HG02642 (cell line): ENCODE data around the gene DPYD.
"Not testable (repeated sequence)": the region's sequence is repeated elsewhere in the genome, so short reads cannot be mapped to it uniquely, and the experiment has no call there.

Experiments used
- ATAC-seq: cut with Tn5 transposase; IDR thresholded peaks from one replicate; pipeline ENCODE4 v1.9.1; 2021; ENCODE audit warnings: mild to moderate bottlenecking; ENCODE audit not compliant: unreplicated experiment, poor library complexity

The DPYD gene

DNA sequence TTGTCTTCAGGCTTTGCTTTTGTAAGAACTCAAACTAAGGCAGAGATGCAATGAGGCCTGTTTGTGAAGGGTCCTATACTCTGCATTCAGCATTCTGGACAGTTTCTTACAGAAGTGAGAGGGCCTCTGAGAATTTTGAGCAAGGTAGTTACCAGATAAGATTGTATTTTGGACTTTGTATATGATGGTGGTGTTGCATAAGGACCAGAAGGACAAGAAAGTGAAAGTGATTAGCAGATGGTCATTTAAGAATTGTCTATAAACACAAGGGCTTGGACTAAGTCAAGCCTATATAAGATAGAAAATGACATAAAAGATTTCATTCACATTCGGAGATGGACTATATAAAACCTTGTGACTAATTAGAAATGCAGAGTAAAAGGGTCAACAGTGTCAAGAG, 662.2 kb downstream of the DPYD start:
- ATAC-seq = no peak

DNA sequence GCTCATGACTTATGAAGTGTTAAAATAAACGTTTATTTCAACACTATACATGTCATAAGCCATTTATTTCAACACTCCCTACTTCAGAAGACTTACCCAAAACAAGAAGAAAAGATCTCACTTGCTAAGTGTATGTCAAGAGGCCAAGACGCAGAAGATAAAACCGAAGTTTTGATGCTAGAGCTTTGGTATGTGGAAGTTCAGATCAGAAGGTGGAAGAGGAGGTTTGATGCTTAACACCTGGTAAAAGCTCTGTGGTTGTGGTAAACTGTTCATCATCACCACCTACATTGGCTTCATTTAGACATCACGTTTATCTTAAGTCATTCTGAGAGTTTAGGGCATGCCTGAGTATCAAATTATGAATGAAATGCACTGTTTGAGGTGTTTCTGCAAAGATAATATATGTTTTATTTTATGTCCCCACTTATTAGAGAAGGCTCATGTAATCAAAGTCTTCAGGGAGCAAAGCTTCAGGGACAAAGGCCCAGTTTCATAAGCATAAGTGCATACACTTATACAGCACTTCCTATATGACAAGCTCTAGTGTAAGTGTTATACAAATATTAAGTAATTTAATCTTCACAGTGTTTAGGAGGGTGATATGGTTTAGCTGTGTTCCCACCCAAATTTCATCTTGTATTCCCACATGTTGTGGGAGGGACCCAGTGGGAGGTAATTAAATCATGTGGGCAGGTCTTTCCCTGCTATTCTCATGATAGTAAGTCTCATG, 665.9 kb downstream of the DPYD start:
- no peak for ATAC-seq

DNA sequence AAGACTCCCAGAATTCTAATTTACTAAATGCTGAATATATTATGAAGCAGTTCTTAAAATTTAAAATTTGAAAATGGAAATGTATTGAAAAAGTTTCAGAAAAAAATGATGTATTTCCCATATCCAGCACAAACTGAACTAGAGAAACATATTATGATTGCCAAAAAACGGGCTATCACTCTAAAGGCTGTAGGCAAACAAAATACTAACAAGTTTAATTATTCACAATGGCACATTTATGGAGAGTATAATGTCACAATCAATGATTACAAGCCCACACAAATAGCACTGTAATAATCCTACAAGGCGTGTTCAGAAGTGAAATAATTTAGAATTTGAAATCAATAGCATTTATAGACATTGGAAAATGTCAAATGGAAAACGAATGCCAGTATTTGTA, 667.9 kb downstream of the DPYD start:
- ATAC-seq = no peak

DNA sequence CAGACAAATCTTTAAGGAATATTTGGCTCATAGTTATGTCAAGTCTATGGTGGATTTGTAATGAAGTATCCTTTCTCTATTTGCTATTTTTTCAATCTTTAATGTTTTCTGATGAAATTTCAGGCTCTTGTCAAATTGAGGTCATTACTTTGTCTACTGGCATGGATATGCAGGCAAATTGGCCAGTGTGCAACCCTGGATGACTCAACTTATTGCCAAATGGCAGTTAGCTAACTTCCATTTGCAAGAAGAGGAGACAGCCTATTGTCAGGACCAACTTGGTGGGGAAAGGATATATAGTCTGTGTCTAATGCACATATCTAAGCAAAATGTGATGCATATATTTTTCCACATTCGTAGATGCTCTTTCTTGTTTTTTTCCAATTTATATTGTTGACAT, 668.8 kb downstream of the DPYD start:
- ATAC-seq = no peak

DNA sequence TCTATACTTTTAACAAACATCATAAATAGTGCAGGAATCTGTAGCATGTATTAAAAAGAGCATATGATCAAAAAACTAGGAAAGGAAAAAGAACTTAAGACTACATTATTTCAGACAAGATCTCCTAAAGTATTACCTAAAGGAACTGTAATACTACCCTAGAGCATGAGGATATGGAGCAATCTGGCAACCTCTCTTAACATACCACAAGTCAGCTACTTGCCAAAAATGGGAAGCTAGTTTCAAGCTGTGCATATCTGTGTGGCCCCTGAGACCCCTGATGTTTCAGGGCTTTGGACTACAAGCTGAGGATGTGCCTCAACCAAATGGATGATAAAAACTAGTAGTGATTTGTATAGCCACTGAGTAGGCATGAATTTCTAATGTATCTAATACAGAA, 673.6 kb downstream of the DPYD start:
- ATAC-seq = no peak

DNA sequence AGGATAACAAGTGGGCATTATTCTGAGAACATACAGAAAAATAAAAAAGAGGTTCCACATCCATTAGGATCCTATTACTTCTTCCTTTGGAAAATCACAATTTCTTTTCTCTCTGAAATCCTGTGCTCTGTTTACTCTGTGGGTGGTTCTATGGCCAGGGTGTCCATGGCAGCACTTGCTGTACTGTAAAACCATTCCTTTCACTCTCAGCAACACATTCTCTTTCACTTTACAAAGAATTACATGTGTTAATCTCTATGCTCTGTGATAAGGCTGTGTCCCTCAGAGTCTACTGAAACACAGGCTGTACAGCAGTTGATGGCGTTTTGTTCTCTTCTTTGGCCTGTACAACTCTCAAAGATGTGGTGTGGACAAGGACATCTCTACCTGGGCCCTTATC, 675.2 kb downstream of the DPYD start:
- no peak for ATAC-seq

DNA sequence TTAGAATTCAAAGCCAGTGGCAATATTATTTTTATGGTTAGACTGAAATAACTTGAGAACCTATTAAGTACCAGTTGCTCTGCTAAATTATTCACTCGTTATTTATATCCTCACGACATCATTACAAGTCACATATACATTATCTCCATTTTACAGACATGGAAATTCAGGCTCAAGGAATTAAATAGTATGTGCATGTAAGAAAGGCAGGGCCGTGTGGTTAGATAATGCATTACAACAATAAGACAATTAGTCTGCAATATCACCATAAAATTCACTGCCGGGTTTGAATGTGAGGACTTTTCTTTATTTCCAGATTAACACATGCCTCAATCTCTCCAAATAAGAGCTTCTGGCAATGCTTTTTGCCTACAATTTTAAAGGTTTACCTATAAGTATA, 675.8 kb downstream of the DPYD start:
- ATAC-seq = no peak

DNA sequence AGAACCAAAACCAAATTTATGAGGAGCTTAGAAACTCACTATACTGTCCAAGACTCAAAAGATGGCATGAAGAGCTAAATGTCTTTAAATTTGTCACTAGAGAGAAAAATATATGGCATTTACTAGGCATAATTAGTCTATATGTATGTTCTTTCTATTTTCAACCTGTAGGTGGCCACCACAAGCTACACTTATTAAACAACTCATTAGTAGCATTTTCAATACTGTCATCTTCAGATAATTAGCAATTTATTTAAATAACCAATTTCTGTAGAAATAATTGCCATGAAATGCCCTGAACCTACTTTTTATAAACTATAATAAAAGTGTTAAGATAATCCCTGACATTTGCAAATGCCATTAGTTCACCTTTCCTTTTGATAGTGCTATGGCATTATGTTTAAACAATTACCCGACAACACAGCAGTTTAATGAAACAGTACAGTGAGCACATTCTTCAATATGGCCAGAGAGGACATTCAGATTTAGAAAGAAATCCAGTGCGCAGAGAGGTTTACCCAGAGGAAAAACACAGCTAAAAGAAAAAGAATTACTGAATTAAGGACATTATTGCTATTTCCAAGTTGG, 676.8 kb downstream of the DPYD start:
- ATAC-seq = peak; percentile 45

DNA sequence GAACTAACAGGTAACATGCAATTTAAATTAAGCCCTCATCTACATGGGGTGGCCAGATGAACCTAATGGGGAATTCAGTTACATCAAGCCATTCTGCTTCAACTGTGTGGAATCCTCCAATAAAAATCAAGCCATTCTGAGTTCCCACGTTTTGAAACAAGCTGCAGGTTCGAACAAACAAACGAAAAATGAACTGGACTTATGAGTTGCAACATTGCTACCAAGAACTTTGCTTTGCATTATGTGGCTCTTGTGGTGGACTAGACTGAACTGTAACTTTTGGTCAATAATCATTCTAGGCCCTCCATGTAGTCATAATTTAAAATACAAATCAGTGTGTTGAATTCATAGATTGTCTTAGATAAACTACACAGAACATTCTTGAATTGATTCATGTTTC, 682.0 kb downstream of the DPYD start:
- ATAC-seq = no peak

DNA sequence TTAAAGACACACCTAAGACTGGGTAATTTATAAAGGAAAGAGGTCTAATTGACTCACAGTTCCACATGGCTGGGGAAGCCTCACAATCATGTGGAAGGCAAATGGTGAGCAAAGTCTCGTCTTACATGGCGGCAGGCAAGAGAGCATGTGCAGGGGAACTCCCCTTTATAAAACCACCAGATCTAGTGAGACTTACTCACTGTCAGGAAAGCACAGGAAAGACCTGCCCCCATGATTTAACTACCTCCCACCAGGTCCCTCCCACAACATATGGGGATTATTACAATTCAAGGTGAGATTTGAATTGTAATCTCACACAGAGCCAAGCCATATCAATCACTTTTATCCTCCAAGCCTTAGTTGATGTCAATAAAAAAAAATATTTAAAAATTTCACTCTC, 689.5 kb downstream of the DPYD start:
- ATAC-seq = not testable (repeated sequence)

DNA sequence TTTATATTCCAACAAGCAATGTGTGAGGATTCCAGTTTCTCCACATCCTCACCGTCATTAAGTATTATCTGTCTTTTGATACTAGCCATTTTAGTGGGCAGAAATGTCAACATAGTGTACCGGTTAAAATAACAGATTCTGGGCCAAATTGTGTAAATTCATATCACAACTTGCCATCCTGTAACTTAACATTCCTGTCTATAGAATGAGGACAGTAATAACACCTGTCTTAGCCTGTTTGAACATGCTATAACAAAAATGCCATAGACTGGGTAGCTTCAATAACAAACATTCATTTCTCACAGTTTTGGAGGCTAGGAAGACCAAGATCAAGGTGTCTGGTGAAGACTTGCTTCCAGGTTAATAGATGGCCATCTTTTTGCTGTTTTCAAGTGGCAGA, 708.2 kb downstream of the DPYD start:
- ATAC-seq = no peak

DNA sequence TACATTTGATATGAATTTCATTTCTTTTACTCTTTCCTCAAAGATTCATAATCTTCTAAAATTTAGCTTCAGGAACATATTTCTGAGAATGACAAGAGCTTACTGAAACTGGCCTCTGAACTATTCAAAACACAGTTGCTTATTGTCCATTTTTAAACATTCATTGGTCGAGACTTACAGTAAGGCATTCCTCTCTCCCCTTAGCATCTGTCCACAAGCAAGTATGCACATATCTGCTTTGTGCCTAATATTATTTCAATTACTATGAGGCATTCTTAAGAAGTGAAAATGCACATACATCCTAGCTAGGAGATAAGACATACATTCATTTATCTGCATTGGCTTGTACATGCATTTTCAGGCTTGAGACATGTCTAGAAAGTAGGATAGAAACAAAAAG, 710.5 kb downstream of the DPYD start:
- ATAC-seq = no peak

DNA sequence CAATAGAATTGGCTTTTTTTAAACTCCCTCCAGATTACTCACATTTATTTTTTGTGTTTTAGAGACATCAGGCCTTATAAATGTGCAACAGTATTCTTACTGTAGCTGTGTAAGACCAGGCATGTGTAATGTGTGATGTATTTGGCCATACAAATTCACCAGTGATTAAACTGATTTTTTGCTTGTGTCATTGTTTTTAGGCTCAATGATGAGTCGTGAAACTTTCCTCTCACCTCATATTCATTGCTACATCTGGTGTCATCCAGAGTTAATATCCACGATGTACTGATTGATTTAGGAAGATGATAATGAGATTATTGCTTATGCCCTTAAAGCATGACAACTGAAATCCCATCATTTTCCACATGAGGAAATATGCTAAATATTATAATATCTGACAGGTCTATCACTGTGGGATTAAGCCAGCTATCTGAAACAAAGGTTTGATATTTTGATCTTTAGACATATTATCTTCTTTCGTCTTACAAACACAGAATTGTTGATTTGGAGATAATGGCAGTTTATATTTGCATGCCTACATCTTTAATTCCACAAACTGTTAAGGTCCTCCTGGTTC, 711.4 kb downstream of the DPYD start:
- no peak for ATAC-seq

DNA sequence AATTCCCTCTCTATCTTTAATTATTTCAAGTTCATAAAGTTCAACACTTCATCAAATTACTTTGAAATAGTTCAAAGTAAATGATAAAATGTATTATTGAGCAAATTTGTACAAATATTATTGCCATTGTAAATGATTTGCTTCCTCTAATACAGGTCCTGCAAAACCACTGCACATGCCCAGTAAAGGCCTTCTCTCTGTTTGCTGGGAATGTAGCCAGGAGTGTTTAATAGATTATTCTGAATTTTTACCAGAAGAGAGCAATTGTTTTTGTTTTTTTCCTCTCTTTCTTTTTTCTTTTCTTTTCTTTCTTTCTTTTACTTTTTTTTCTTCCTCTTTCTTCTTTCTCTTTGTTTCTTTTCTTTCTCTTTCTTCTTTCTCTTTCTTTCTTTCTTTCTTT, 713.0 kb downstream of the DPYD start:
- no peak for ATAC-seq

DNA sequence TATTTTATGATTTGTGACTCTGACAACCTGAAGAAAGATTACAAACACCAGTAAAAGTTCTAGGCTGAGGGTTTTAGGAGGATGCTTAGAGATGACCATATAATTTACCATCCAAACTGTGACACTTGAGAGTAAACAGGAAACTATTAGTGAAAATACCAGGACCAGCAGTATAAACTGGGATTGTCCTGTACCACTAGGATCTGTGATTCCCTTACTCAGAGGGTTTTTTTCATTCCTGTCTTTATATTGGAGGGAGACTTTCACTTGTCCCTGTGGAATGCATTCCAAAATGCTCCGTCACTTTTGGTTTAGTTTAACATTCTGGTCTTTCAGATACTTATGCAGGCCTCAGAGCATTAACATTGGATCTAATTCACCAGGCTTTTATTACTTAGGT, 716.4 kb downstream of the DPYD start:
- ATAC-seq = no peak

DNA sequence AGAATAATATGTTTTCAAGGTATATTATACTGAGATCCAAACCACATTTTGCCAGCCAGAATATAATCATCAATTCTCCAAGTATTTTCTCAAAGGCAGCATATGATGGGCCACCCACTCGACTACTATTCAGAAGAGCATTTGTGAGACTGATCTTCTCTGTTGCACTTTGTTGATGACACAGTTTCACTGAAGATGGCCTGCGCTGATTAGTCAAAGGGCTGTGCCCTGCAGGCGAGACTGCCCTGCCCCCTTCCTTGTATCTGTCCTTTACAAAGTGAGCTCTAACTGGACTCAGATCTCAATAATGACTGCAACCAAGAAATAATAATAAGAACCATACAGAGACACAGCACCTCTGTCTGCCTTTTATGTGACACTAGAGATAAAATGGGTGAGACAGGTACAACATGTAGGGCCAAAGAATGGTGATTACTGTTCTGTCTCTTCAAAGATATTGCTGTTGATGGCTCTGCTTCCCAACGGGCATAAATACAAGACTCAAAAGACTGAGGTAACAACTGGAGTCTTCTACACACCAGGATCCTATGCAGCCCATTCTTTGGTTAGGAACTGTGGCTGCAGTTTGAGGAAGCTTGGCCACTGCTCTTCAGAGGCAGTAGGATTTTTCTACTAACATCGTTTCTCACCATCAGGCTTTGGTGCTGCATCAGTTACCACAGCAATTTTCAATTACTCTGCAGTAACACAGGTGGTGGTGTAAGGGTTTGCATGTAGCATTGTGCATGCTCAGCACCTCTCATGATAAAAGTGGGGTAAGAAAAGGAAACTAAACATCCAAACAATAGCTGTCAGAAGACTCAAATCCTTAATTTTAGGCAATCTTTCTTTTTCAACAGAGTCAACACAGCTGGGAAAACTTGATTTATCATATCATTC, 718.1 kb downstream of the DPYD start:
- no peak for ATAC-seq

DNA sequence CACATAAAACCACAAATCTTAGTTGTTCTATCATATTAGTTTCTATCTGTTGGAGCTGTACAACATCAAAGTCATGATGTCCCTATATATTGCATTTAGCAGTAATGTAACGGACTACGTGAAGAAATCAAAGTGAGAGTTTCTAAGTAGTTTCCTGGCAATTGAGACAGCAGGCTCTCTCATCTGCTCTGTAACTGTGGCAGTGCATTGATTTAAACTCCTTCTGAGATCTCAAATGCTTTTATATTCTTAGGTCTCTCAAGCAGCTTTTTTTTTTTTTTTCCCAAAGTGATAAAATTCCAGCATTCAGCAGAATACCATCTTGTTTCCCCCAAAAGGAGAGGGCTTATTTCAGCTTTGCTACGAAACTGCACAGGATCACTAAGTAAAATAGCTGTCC, 719.2 kb downstream of the DPYD start:
- ATAC-seq = no peak

DNA sequence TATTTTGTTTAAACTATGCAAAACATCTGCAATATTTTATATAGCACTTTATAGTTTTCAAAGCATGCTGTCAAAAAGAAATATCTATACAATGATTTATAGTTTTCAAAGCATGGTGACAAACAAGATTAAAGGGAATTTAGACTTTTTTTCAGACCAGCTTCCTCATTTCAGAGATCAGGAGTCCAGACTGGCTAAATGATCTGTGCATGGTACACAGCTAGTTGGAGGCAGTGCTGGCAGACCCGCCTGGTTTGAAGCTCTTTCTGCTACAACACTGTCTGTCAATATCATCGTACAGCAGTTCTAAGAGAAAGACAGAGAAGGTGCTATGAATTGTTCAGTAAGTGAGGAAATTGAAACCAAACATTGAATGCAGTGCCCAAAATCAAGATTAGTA, 720.2 kb downstream of the DPYD start:
- ATAC-seq = no peak

DNA sequence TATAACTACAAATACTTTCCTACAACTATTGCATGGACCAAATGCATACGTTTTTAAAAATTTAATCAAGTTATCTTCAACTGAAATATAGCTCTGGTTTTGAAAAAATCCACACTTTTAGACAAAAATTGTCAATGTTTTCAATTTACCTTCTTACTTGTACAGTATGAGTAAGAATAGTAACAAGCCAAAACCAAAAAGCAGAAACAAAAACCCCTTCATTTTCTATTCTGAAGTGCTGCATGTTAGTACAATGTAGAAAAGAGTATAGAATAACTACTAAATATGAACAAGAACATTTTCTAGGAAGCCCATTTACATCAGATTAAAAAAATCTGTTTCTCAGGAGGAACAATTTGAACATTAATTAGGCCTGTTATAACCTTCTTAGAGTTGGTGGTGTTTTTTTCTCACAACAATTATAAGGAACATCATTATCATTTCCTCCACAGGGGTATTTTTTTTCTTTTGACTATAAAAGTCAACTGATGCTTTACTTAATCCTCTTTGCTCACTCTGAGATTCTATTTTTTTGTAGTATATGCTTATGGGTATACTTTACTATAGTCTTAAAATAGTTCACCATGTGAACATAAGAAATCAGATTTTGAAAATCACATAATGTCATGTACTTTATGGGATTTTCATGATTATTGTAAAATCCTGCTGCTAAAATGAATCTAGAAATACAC, 723.9 kb downstream of the DPYD start:
- no peak for ATAC-seq

DNA sequence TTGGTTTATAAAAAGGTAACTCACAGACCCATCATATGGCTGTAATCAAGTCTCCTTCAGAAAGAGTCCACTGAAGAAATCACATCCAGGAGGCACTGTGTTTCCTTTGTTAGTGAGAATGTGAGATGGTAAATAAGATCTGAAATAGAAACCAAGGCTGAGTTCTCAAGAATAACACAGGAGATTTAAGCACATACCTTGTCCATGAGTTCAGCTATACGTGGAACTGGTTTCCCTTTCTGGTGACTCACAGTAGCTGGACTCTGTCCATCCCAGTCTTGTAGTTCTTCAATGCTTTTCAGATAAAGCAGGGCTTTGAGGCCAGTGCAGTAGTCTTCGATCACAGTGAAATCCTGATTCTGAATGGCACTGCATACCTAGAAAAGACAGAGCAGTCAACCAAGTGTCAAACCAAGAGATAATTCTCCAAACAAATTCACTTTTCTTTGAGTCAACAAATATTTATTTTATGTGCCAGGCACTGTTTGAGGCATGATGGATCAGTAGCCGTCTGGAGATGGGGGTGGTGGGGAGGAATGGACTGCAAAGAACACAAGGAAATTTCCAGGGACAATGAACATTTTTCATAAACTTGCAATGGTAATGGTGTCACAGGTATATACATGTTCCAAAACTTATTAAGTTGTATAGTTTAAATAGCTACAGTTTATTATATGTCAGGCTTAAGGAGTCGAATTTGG, 727.8 kb downstream of the DPYD start:
- no peak for ATAC-seq
